ENCODE measurements around the gene NME7. TPM values are rescaled to one million over a fixed set of nuclear protein-coding genes. Genes with fewer than 3 reads are reported as not detected.

The NME7 gene
- total RNA-seq, 1 experiment from 2014 or later = 67.1 TPM

DNA sequence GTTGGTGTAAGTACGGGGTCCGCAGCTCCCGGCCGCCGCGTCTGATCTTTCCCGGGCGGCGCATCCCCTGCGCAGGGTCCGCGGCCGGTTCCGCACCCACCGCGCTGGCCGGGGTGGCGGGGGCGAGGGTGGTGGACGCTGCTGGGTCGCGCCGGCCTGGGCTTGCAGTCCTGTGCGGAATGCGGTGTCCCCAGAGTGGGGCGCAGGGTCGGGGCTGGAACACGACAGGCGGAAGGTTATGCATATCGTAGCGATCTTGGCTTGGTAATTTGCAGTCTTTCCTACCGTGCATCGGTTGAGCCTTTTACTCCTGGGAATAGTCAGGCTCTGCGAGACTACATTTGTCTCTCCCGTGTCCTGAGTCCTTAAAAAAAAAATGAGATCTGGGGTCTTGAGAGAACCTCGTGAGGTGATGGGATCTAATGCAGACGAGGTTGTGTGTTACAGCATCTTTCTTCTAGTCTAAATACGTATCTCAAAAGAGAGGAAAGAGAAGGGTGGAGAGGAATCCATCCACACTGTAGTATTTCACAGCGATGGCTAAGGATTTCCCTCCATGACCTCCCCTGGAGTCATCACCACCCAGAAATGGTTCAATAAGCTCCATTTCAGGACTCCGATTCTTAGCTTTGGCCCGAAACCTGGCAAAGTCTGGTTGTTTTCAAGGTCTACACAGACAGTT is 260.5 kb downstream of the NME7 start:
- peak; percentile 38 for DNase-seq (ENCODE audit: low read depth)

DNA sequence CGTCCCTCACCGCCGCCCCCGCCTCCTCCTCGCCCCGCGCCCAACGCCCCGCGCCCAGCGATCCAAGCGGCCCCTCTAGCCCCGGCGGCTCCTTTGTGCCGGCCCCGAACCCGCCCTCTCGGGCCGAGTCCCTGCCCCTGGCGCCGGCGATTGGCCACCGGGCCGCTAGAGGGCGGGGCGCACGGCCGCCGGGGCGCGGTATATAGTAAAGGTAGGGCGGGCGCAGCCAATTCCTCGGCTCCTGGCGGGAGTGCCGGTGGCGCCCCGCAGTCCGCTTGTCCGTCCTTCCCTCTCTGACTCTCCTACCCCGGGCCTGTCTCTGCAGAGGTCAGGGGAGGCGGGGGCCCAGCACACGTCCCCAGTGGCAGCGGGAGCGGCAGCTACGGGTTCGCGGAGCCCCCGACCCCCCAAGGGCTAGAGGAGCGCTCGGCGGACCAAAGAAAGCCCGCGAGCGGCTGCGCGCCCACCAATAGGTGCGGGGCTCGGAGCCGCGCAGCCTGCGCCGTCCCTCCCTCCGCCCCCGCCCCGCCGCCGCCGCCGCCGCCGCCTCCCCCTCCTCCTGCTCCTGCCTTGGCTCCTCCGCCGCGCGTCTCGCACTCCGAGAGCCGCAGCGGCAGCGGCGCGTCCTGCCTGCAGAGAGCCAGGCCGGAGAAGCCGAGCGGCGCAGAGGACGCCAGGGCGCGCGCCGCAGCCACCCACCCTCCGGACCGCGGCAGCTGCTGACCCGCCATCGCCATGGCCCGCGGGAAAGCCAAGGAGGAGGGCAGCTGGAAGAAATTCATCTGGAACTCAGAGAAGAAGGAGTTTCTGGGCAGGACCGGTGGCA is 261.3 kb downstream of the NME7 start, which contains the start of gene ATP1B1:
ATP1B1 (plus strand) TSS at position 596 of the 826 bp plus-strand sequence; CDS start at position 736, 140 bp downstream.
- DNase-seq (ENCODE audit: low read depth) = peak; percentile 92

DNA sequence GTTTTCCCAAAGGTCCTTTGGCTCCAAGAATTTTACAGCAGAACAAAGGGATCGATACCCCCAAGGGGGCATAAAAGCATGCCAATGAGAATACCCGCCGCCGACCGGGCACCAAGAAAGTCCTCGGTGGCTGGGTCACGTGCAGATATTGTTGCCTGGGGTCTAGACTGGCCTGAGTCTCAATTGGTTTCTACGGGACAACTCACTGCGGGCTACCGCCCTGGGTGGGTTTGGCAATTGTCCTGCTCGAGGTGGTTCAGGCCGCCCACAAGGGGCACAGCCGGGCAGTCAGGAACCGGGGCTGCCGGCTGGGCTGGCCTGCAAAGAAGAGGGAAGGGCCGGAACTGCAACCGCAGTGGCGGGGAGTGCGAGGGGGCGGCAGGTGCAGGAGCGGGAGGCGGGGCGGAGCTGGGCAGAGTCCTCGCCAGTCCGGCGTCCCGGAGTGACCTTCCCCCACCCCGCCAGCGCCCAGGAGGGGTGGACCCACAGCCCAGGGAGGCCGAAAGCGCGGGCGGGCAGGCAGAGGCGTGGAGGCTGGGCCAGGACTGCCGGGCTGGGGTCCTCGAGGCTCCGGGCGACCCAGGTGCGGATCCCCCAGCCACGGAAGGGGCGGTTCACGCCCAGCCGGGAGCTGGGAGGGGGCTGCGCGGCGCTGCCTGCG is 262.0 kb downstream of the NME7 start:
- DNase-seq (ENCODE audit: low read depth) = peak; percentile 76

DNA sequence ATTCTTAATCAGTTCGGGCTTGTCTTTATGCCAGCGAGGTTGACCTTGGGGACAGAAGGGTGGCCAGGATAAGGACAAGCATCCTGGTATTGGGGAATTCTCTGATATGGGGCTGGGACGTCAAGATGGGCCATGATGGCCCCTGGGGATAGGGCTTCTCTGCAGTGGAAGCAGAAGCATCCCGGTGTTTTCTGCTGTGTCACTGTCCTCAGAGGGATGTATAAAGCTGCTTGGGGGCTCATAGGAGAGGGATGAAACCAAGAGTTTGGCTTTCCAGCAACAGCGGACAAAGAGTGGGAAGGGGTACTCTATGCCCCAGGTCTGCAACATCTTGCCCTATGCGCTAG is 262.5 kb downstream of the NME7 start:
- no peak for DNase-seq (ENCODE audit: low read depth)

DNA sequence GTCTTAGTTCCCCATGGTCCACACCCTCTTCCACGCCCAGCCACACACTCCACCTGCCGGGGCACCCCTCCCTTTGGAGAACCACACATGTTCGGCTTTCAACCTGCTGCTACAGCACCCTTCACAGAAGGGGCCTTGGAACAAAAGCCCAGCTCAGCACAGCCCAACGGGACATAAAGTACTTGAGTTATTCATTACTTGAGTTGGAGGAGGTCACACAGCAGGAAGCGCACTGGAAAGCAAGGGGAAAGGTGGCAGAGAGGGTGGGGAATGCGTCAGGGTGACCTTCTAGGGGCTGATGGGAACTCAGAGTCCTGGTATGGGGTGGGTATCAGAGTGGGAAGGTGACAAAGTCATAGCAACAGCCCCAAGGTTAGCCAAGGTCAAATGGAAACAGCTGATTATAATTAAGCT is 264.1 kb downstream of the NME7 start:
- no peak for DNase-seq (ENCODE audit: low read depth)

DNA sequence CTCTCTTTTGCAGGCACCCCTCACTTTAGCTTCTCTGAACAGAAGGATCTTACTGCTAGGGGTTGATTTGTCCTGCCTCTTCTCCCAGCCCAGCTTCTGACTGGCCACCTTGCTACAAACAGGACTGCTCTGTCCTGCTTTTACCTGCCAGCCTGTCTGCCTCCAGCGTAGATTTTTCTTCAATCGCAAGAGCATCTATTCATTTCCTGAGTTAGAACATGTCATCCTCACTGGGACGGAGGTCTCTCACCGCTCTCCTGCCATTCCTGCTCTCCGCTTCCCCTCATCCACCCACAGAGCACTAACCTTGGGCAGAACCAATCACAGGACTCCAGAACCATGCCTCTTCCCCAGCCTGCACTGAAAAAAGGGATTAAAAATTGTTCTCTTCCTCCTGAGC is 264.6 kb downstream of the NME7 start:
- no peak for DNase-seq (ENCODE audit: low read depth)

DNA sequence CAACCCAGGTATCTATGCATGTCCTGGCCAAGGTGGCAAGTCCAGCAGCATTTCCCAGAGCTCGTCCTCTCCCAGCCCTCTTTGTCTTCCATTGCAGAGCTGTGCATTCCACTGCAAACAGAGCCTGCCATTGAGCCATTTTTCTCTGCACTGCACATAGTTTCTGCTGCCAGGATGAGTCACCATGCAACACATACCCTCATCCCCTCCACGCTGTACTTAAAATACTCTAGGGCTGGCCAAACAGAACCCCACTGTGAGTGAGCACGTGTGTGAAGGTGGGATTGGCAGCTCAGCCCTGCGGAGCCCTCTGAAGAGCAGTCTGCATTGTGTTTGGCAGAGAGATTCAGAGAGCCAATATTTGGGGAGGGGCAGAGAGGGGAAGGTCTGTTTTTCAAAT is 265.0 kb downstream of the NME7 start:
- peak; percentile 80 for DNase-seq (ENCODE audit: low read depth)

DNA sequence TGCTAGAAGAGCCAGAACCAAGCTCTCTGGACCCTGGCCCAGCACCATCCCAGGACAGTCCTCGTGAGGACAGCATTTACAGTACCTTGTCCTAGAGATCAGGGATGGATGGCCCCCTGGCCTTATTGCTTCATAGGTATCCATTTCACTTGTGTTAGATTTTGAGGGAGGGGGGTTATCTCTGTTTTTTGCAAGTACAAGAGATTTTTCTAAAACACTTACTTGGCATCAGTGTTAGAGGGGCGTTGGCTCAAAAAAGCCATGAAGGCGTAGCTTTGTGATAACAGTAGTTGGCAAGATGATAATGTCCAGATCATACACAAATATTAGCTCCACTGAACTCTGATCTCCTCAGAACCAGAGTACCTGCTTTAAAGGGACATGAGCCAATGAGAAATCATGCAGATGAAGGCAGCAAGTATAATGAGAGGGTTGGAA is 266.9 kb downstream of the NME7 start:
- no peak for DNase-seq (ENCODE audit: low read depth)

DNA sequence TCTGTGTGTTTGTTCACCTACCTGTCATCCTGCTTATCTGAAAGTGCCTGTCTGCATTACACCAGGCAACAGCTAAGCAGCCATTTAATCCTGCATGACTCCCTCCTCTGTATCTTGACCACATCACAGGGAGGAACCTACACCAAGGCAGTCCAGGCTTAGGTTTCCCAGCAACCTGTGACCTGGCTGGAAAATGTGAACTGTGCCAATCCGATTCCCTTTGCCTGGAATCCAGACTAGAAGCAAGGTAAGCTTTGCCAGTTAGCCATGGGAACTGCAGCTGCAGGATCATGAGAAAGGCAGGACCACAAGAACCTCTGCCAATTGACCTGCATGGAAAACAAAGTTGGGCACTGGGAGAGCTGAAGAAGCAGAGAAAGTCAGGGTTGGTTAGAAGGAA is 267.4 kb downstream of the NME7 start:
- DNase-seq (ENCODE audit: low read depth) = no peak

DNA sequence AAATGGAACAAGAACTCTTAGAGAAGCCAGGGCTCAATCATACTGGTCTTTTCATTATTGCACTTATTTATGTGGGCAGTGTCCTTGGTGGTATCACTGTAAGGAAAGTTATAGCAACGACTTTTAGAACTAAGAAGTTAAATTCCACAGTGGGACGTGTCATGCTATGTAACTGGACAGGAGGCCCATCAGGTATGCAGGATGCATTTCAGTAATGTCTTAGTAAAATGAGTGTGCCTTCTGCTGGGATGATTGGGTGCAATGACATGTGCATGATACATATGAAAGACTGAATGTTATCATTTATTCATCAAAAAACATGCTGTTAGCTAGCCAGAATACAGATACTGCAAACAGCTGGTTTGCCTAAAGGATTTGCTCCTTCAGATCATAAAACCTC is 268.0 kb downstream of the NME7 start:
- DNase-seq (ENCODE audit: low read depth) = no peak

DNA sequence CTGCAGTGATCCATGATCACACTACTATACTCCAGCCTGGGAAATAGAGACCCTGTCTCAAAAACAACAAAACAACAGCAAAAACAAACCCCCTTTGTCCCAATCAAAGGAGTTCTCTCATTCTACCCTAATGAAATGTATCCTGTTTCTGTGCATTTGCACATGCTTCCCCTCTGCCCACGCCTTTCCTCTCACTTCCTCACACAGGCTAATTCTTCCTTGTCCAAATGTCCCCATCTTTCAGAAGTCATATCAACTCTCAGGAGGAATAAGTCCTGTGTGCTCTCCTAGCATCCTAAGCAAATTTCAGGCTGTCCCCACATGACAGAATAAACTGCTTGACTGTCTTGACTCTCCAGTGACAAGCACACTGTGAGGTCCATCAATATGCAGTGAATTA is 269.2 kb downstream of the NME7 start:
- DNase-seq (ENCODE audit: low read depth) = no peak

DNA sequence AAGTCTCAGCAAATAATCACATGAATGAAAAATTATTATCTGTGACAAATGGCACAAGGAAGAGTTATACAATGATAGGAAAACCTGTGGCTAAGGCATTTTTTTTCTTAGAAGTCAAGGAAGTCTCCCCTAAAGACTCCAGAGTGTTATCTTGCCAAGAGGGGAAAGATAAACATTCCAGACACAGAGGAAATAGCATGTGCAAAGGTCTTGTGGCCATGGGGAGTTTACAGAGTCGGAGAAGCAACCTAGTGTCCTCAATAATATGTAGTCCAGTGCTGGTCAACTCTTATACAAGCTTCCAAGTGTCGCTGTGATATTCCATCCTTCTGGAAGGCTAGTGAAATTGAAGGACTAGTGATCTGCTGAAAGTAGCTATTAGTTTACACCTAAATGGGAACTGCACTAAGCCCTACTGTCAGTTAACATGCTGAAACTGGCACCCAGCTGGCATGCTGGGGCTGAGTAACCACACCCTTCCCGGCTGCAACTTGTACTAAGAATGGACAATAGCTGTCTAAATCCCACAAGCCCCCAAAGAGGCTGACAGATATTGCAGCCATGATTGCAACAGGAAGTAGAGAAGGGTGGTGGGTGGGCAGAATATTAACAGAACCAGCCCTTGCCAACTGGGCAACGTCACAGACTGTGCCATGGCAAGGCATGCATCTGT is 272.6 kb downstream of the NME7 start:
- no peak for DNase-seq (ENCODE audit: low read depth)

DNA sequence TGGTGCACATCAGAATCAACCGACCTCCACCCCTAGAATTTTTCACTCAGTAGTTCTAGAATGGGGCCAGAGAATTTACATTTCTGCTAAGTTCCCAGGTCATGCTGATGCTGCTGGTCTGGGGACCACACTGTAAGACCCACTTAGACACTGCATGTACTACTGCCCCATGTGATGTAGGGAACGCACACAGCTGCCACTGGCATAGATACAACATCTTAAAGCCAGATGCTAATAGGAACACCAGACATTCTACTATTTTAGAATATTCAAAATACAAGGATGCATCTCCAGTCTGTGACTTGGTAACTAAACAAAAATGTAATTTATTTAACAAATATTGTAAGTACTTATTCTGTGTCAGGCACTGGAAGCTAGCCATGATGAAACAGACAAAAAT is 275.2 kb downstream of the NME7 start:
- no peak for DNase-seq (ENCODE audit: low read depth)

DNA sequence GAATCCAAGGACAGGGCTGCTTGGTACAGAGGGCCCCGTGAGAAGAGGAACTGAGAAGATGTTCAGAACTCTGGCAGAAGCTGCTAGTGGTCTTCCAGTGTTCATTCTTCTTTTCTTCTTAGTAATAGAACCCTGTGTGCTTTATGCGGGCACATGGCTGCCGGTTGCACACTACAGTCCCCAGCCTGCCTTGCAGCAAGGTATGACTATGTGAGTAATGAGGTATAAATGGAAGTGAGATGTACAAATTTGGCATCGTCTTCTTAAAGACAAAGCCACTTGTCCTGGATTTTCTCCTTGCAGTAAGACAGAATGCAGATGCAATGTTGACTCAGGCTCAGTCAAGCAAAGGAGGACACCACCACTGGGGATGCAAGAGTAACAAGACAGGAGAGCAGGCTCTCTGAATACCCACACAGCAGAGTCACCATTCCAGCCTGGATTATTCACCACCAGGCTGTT is 276.1 kb downstream of the NME7 start:
- no peak for DNase-seq (ENCODE audit: low read depth)

DNA sequence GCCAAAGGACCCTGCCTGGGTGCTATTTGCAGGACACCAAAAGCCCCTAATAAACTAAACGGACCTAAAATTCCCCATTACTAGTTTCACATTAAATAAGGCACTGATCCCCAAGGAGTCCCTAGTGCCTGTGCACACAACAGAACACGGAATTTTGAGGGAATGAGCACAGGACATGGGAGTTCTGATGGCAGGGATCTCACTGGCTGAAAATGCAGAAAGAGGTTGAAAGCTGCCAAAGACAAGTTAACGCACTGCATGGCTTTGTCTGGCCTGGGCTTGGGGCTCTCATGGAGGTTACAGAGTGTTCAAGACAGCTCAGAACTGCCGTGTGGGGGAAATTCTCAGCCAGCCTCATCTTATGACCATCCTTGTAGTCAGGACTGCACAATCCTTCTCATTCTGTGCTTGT is 276.7 kb downstream of the NME7 start:
- no peak for DNase-seq (ENCODE audit: low read depth)

DNA sequence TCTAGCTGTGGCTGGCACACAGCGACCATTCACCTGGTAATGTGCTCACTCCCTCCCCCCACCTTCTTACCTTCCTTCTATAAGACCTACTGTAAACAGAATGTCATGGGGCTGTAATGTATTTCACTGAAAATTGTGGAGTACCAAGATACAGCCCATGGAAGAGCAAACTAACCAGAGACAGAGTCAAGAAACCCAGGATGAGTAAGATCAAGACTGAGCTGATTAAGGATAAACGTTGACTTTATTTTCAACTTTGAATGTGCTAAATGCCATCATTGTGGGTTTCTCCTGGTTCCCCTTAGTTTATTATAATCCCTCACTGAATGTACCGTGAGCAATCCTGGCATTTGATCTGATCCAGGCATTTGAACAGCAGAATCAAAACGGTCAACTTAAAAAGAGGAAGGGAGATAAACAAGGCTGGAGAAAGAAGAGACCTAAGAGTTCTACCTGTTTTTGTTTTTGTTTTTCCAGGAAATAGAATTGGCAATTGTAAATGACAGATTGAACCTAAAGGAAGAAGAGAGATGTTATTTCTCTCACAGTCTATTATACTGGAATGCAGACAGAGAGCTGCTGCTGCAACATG is 277.2 kb downstream of the NME7 start:
- DNase-seq (ENCODE audit: low read depth) = no peak

DNA sequence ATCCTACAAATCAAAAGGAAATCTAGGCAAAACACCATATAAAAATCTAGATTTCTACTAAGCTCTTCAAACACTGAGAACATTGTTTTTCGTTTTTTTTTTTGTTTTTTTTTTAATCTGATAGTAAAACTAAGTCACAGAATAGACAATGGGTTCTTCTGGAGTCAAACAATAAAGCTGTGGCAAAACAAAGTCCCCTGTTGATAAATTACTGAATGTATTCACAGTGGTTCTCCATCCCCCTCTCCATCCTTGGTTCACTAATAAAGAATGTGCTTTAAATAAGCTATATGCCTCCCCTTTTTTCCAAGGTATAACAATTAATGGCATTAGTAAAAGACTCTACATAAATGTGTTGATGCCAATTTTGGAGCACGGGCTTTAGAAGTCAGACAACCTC is 277.8 kb downstream of the NME7 start:
- DNase-seq (ENCODE audit: low read depth) = no peak

DNA sequence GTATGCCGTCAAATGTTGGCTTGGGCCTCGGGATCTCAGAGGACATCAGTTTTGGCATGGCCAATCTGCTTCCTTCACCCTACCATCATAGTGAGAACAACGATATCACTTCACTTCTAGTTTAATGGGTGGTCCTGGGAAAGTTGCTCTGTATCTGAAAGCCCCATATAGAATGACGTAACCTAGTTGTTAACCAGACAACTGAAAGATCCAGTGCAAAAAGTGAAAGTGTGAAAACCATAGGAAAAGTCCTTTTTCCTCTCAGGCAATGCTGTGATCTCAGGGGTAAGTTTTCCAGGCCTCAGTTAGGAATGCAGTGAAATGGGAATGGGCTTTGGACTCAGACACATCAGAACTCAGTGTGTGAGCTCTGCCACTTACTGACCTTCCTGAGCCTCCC is 279.7 kb downstream of the NME7 start:
- no peak for DNase-seq (ENCODE audit: low read depth)

DNA sequence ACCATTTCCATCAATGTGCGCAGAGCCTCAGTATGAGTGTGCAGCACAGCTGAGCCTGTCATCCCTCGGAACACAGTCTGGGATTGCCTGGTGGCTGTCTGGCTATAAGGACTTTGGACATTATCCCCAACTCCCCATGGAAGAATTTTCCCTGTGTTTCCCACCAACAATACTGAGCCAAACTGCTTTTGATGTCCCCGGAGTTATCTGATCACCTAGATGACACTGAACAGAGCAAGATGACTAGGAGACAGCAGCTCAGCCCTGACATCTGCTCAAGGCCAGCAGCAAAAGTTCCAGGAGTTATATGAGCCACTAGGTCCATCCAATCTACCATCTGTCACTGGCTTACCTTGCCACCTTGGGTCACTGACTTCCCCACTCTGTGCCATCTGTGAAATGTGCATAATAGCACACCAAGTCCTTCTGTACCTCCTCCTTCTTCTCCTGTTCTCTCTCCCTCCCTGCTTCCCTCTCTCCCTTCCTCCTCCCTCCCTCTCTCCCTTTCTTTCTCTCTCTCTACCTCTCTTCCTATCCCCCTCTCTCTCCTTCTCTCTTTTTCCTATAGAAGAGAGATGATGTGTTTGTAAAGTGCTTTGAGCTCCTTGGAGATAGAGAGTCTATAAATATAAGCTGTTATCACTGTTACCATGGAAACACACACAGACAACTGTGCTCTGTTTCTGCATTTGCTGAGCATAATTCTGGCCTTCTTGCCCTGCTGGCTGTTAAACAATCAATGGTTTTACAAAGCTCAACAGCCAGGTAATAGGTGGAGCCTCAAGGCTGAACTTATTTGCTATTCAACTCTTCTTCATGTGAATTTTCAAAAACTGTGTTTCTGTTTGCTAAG is 280.8 kb downstream of the NME7 start:
- no peak for DNase-seq (ENCODE audit: low read depth)

DNA sequence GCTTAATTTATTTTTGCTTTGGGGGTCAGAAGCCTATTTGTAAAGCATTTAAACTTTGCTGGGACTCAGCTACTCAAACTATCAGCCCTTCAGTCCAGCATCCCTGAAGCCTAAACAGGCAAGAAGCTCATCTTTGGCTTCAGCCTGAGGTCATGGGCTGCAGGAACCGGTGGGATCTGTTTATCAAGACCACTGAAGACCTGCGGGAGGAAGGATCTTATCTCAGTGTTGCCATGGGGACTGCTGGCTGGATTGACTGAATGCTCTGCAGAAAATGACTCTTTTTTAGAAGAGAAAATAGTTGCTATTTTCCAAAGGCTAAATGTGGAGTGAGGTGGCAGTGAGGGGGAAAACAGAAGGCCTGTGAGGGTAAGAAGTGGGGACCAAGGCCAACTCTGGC is 281.7 kb downstream of the NME7 start:
- no peak for DNase-seq (ENCODE audit: low read depth)
